ENCODE results near the gene CDT1.

CDT1 gene

DNA sequence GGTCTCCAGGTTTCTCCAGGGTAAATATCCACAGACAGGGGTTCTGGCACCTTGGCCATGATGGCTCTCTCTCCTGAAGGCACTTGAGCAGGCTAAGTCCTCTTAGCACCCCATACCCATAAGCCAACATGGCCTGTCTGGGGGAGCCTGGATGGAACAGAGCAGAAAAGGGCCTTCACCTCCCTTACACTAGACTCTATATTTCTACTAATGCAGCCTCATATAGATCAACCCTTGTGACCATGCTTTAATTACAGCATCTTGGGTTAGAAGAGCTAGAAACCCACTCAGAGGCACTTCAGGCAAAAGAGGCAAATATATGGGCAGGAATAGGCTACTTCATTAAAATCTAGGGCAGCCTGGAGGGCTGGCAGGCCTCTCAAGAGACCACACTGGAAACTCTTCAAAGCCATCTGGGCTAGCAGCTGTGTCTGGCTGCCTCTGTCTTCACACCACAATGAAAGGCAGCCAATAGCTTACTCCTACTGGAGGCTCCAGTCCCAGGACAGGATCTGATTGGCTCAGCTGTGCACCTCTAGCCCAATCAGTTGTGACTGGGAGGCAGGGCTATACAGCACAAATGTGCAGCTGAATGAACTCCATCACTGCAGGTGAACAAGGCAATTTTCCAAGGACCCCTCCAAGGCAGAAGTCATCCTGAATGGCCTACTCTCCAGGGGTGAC is 4.7 kb upstream of the CDT1 start:
- no peak overlapping the region for H3K4me3 ChIP-seq (ENCODE audit: low read length)
- DNase-seq (ENCODE audit: low read depth), result no peak
- TF ChIP-seq, protein P1, sequence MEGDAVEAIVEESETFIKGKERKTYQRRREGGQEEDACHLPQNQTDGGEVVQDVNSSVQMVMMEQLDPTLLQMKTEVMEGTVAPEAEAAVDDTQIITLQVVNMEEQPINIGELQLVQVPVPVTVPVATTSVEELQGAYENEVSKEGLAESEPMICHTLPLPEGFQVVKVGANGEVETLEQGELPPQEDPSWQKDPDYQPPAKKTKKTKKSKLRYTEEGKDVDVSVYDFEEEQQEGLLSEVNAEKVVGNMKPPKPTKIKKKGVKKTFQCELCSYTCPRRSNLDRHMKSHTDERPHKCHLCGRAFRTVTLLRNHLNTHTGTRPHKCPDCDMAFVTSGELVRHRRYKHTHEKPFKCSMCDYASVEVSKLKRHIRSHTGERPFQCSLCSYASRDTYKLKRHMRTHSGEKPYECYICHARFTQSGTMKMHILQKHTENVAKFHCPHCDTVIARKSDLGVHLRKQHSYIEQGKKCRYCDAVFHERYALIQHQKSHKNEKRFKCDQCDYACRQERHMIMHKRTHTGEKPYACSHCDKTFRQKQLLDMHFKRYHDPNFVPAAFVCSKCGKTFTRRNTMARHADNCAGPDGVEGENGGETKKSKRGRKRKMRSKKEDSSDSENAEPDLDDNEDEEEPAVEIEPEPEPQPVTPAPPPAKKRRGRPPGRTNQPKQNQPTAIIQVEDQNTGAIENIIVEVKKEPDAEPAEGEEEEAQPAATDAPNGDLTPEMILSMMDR (IDR thresholded peaks at IDR 0.05; ENCODE audit: insufficient read depth, low read depth, low read length, missing control alignments), result no peak

DNA sequence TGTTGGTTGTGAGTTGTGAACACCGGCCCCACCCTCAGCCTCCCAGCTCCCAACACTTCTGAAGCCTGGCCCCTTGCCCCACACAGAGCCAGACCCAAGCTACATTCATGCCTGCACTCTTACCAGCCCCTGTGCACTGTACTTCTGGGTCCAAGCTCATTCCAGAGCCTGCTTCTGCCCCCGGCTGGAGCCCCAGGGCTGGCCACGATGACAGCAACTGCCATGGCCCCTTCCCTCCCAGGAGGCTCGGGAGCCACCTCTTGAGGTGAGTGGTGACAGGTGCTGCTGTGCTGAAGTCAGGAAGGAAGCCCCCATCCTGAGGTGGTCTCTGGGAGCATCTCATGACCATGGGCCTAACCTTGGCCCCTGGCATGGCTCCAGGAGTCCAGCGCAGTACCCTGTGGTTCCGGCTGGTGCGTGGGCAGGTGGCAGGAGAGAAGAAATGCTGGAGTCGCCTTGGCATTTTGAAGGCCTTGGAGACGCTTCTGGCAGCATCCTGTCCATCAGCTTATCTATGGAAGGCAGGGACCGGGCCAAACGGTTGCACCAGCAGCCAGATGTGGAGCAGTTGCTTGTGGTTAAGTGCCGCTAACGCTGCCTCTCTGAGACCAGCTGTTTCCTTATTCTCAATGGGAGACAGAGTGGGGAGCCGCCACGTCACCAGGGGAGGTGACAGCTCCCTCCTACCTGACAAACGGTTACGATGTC is 3.9 kb upstream of the CDT1 start:
- TF ChIP-seq, protein P1 (IDR thresholded peaks at IDR 0.05; ENCODE audit: insufficient read depth, low read depth, low read length, missing control alignments), result no peak
- no peak overlapping the region for H3K4me3 ChIP-seq (ENCODE audit: low read length)
- DNase-seq (ENCODE audit: low read depth), result no peak

DNA sequence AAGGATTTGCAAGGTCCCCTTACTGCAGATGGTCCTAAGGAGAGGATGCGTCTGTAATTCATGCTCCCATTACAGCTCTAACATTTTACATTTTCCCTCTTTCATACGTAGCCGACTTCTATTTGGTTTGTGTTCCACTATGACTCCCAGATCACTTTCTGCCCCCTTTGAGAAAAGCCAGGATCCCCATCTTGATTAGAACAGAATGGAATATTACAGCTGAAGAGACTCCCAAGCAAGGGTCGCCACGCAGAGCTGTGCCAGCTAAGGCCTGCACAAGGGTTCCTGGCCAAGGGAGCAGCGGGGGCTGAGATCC is 3.4 kb upstream of the CDT1 start:
- no peak overlapping the region for H3K4me3 ChIP-seq (ENCODE audit: low read length)
- TF ChIP-seq, protein P1 (IDR thresholded peaks at IDR 0.05; ENCODE audit: insufficient read depth, low read depth, low read length, missing control alignments), result no peak
- no peak for DNase-seq (ENCODE audit: low read depth)

DNA sequence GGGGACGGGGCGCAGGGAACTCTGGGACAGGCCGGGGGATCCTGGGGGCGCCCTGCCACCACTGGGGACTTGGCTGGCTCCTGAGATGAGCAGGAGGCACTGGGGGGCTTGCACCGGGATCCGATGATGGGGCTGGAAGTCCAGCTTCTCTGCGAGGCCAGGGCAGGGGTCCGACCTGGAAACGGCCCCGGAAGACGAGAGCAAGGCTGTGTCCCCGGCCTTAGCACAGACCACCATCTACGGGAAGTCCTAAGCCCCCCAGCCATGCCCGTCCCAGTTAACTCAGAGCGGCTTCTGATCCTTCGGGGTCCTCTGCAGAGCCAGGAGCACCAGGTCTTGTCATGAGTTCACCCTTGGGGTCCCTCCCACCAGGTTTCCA is 573 bp downstream of the CDT1 start:
- H3K4me3 ChIP-seq (ENCODE audit: low read length), result peak overlapping the region; percentile 47
- TF ChIP-seq, protein P1 (IDR thresholded peaks at IDR 0.05; ENCODE audit: insufficient read depth, low read depth, low read length, missing control alignments), result no peak
- DNase-seq (ENCODE audit: low read depth), result no peak

DNA sequence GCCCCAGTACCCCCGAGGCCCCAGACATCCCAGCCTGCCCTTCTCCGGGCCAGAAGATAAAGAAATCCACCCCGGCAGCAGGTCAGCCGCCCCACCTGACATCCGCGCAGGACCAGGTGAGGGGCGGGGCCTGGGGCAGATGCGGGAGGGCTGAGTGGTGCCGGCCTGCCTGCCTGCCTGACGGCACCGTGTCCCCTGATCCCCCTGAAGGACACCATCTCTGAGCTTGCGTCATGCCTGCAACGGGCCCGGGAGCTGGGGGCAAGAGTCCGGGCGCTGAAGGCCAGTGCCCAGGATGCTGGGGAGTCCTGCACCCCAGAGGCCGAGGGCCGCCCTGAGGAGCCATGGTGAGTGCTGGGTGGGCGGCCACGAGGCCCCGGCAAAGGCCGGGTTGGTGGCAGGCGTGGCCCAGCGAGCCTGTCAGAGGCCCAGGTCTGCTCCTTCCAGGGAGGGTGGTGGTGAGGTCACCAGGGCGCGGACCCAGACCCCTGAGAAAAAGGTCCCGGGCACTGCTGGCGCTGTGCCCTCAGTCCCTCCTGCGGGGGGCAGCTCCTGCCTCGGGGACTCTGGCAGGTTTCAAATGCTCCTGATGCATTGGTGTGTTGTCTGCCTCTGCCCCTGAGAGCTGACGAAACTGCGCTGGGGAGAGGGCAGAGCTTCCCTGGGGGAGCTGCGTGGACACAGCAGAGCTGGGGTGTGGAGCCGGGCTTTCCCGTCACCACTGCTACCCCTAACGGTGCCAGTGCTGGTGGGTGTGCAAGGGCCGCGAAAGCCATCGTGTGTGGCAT is 1.2 kb downstream of the CDT1 start:
- DNase-seq (ENCODE audit: low read depth), result no peak
- peak overlapping the region; percentile 47 for H3K4me3 ChIP-seq (ENCODE audit: low read length)
- TF ChIP-seq, protein P1 (IDR thresholded peaks at IDR 0.05; ENCODE audit: insufficient read depth, low read depth, low read length, missing control alignments), result no peak

DNA sequence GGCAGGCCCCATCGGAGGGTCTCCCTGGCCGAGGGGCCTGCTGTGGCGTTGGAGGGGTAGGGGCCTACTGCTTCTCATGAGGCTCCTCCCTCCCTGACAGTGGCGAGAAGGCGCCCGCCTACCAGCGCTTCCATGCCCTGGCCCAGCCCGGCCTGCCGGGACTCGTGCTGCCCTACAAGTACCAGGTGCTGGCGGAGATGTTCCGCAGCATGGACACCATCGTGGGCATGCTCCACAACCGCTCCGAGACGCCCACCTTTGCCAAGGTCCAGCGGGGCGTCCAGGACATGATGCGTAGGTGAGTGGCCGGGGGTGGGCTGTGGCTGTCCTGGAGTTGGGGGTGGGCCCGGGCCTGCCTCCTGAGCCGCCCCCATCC is 1.7 kb downstream of the CDT1 start:
- no peak for DNase-seq (ENCODE audit: low read depth)
- H3K4me3 ChIP-seq (ENCODE audit: low read length), result no peak overlapping the region
- TF ChIP-seq, protein P1 (IDR thresholded peaks at IDR 0.05; ENCODE audit: insufficient read depth, low read depth, low read length, missing control alignments), result no peak

Data from epithelial cell of esophagus (primary cell).